K562 (cell line): ENCODE measurements around the gene GPX6. TPM values are rescaled to one million over a fixed set of nuclear protein-coding genes. Genes with fewer than 3 reads are reported as not detected.

Experiments
- ATAC-seq: fragments of 200-7000 bp; cut with Tn5 transposase; 3 replicates; pipeline ENCODE4 v1.9.1; 2020; ENCODE audit warnings: moderate library complexity
- BruUV-seq: library from RNA; stranded (reverse); fragments of 400-500 nt; replicated peaks from 2 replicates; lab custom pipeline; 2021; lab: Mats Ljungman, UMichigan
- CTCF ChIA-PET: fragments of 300-600 bp; formaldehyde crosslinking; extraction: SDS; loops from one replicate; lab custom pipeline; 2021; ENCODE audit warnings: low intra/inter-chr PET ratio; lab: Yijun Ruan, JAX
- POLR2A ChIA-PET: fragments of 300-600, 350-650 bp; sonication (Branson Sonifier 250); formaldehyde crosslinking; extraction: SDS; loops from one replicate; lab custom pipeline; 2021; ENCODE audit warnings: antibody characterized with exemption, inconsistent platforms; lab: Yijun Ruan, JAX
- DNase-seq, 4 experiments: peaks; one replicate each; pipeline versions ENCODE4 v3.0.0 to v3.0.0-alpha.2; 2011 to 2018; ENCODE audit warnings: low spot score in 3 of 4, mixed read lengths in 3 of 4; ENCODE audit errors: extremely low read depth in 1 of 4
- FAIRE-seq: peaks from 2 replicates; lab custom pipeline; 2011; peaks lifted over from hg19 to GRCh38; lab: Jason Lieb, UNC
- H2AFZ ChIP-seq: 2 replicates; pipeline ENCODE4 v1.6.0; 2011; ENCODE audit warnings: low read depth, low read length, control low read depth, inconsistent platforms
- H3K27ac ChIP-seq: fragments of 200-600 bp; 3 replicates; pipeline ENCODE4 v1.8.0; 2011; ENCODE audit warnings: low read depth, mild to moderate bottlenecking, control low read depth, inconsistent platforms, low read length, moderate library complexity, mixed read lengths; ENCODE audit errors: extremely low read depth
- H3K27me3 ChIP-seq, 2 experiments: fragments of 300-600 bp in 1 of 2; 2 replicates in 1 of 2; 3 replicates in 1 of 2; pipeline versions ENCODE4 v1.6.0 to v1.8.0; 2011; ENCODE audit warnings: inconsistent platforms in 2 of 2, low read length in 2 of 2, mild to moderate bottlenecking in 1 of 2, mixed read lengths in 1 of 2, moderate library complexity in 1 of 2; ENCODE audit not compliant: control insufficient read depth in 2 of 2, insufficient read depth in 2 of 2
- H3K36me3 ChIP-seq: fragments of 300-600 bp; 3 replicates; pipeline ENCODE4 v1.8.0; 2011; ENCODE audit warnings: mild to moderate bottlenecking, low read length, inconsistent platforms; ENCODE audit not compliant: control insufficient read depth, insufficient read depth
- H3K4me1 ChIP-seq, 2 experiments: fragments of 200-600 bp in 1 of 2; replicated peaks in 1 of 2; 2 replicates in 1 of 2; 3 replicates in 1 of 2; pipeline versions ENCODE4 v1.5.1 to v1.8.0; 2011; ENCODE audit warnings: inconsistent platforms in 2 of 2, low read length in 2 of 2, mild to moderate bottlenecking in 1 of 2, mixed read lengths in 1 of 2, moderate library complexity in 1 of 2; ENCODE audit not compliant: control insufficient read depth in 2 of 2, insufficient read depth in 2 of 2
- H3K4me2 ChIP-seq: 2 replicates; pipeline ENCODE4 v1.6.1; 2011; ENCODE audit warnings: low read length, control low read depth, inconsistent platforms, mixed read lengths; ENCODE audit not compliant: insufficient read depth
- H3K4me3 ChIP-seq: fragments of 200-600 bp; sonication (generic), shearing (Covaris generic); 2 replicates; pipeline ENCODE4 v1.5.1; 2016; ENCODE audit warnings: control low read depth, inconsistent platforms
- H3K79me2 ChIP-seq: fragments of 200-600 bp; 3 replicates; pipeline ENCODE4 v1.8.0; 2011; ENCODE audit warnings: low read length, inconsistent platforms; ENCODE audit not compliant: control insufficient read depth, insufficient read depth
- H3K9ac ChIP-seq, 2 experiments: 2 replicates each; pipeline versions ENCODE4 v1.6.0 to v1.6.1; 2011; ENCODE audit warnings: low read depth in 2 of 2, low read length in 2 of 2, control low read depth in 1 of 2, inconsistent platforms in 1 of 2, mild to moderate bottlenecking in 1 of 2, mixed read lengths in 1 of 2; ENCODE audit not compliant: insufficient read depth in 1 of 2
- H3K9me1 ChIP-seq: one replicate; pipeline ENCODE4 v1.6.0; 2011; ENCODE audit warnings: inconsistent platforms, mild to moderate bottlenecking, low read length, moderate library complexity; ENCODE audit not compliant: control insufficient read depth, insufficient read depth
- H3K9me3 ChIP-seq: replicated peaks from 2 replicates; pipeline ENCODE4 v1.5.1; 2011; ENCODE audit warnings: low read depth, low read length, inconsistent platforms; ENCODE audit not compliant: control insufficient read depth, insufficient read depth
- H4K20me1 ChIP-seq: replicated peaks from 2 replicates; pipeline ENCODE4 v1.6.1; 2011; ENCODE audit warnings: low read length, inconsistent platforms, mixed read lengths; ENCODE audit not compliant: control insufficient read depth, insufficient read depth
- ARNT ChIP-seq, 2 experiments: fragments of 450-650 bp; IDR thresholded peaks; 2 replicates each; pipeline ENCODE4 v1.6.1; 2016; ENCODE audit warnings: mild to moderate bottlenecking in 1 of 2
- ELF1 ChIP-seq: fragments of 200-800 bp; sonication (Bioruptor generic); IDR thresholded peaks from 2 replicates; pipeline ENCODE4 v1.6.1; 2016; ENCODE audit warnings: missing genetic modification characterization, missing compliant biosample characterization
- FOSL1 ChIP-seq: fragments of 200-800 bp; sonication (Bioruptor generic); conservative IDR thresholded peaks from 2 replicates; pipeline ENCODE4 v1.6.1; 2016; ENCODE audit warnings: missing genetic modification characterization, missing compliant biosample characterization
- MCM7 ChIP-seq, 2 experiments: fragments of 450-650 bp; IDR thresholded peaks; 2 replicates each; pipeline ENCODE4 v1.6.1; 2016 to 2018
- NRF1 ChIP-seq, 2 experiments: fragments of 450-650 bp; IDR thresholded peaks in 1 of 2; conservative IDR thresholded peaks in 1 of 2; 2 replicates each; pipeline ENCODE4 v1.6.1; 2014; ENCODE audit warnings: mild to moderate bottlenecking in 2 of 2
- SETDB1 ChIP-seq: IDR thresholded peaks from one replicate; pipeline ENCODE4 v1.6.1; 2012; ENCODE audit warnings: low read length, control low read depth, inconsistent platforms
- SRF ChIP-seq, 2 experiments: fragments of 250-450, 450-650 bp in 1 of 2; sonication (Bioruptor Pico) in 1 of 2; sonication (generic) in 1 of 2; formaldehyde crosslinking; IDR thresholded peaks; 2 replicates each; pipeline versions ENCODE4 v1.5.0 to v1.5.1; 2020 to 2022; ENCODE audit warnings: mild to moderate bottlenecking in 1 of 2, missing genetic modification reagents in 1 of 2
- ZKSCAN1 ChIP-seq: fragments of 150-350 bp; IDR thresholded peaks from 2 replicates; pipeline ENCODE4 v1.6.1; 2016; ENCODE audit warnings: low read depth, low read length
- ZNF766 ChIP-seq: fragments of 200-800 bp; sonication (Bioruptor generic); conservative IDR thresholded peaks from 2 replicates; pipeline ENCODE4 v1.6.1; 2016; ENCODE audit warnings: missing genetic modification characterization, missing compliant biosample characterization
- WGBS: fragments of 100-300 bp; shearing (Covaris generic); methylation state at CpG from one replicate; pipeline ENCODE4 v1.1.6; 2016; ENCODE audit warnings: low coverage, mixed read lengths; ENCODE audit not compliant: insufficient coverage; ENCODE audit errors: missing lambda C conversion rate; 5-methylcytosine and 5-hydroxymethylcytosine counted together
- in situ Hi-C: fragments of 300-500 bp; cut with MboI; formaldehyde crosslinking; loops from 4 replicates; pipeline ENCODE4 v1.15.0; 2018; ENCODE audit warnings: inconsistent platforms, mixed read lengths
- intact Hi-C: fragments of 100-400 bp; cut with micrococcal nuclease; formaldehyde crosslinking; loops from 2 replicates; pipeline ENCODE4 v1.14.2; 2022
- polyA plus RNA-seq, 8 experiments: library from polyadenylated mRNA; depleted of rRNA in 4 of 8; stranded (reverse) in 5 of 8; unstranded in 3 of 8; fragments of >200 nt; fragmentation: Nextera tagmentation in 2 of 8; fragmentation: Illumina TruSeq in 1 of 8; extraction: Ambion mirVana in 2 of 8; extraction: Trizol in 1 of 8; gene quantifications; 2 replicates each; pipeline versions ENCODE4 v1.2.1 to v1.2.3, GENCODE V29; 2011 to 2014; ENCODE audit warnings: inconsistent platforms in 1 of 8, missing spikeins in 1 of 8
- total RNA-seq, 7 experiments: library from RNA; depleted of rRNA in 6 of 7; stranded (reverse); fragments of >200 nt in 6 of 7; fragmentation: Illumina TruSeq in 2 of 7; extraction: Trizol in 2 of 7; gene quantifications; 2 replicates each; pipeline versions ENCODE4 v1.2.1 to v1.2.3, GENCODE V29; 2011 to 2021; ENCODE audit warnings: low replicate concordance in 1 of 7
- TF ChIP-seq, protein P1 (sequence below): sonication (generic); formaldehyde crosslinking; IDR thresholded peaks from 2 replicates; pipeline ENCODE4 v1.8.1; 2023; ENCODE audit warnings: mild to moderate bottlenecking, missing genetic modification reagents

Gene GPX6
- total and polyA plus RNA-seq, 9 of the 15 experiments (the other 6 are each of a cell fraction or from before 2014, with no cell fraction given) = not detected

DNA sequence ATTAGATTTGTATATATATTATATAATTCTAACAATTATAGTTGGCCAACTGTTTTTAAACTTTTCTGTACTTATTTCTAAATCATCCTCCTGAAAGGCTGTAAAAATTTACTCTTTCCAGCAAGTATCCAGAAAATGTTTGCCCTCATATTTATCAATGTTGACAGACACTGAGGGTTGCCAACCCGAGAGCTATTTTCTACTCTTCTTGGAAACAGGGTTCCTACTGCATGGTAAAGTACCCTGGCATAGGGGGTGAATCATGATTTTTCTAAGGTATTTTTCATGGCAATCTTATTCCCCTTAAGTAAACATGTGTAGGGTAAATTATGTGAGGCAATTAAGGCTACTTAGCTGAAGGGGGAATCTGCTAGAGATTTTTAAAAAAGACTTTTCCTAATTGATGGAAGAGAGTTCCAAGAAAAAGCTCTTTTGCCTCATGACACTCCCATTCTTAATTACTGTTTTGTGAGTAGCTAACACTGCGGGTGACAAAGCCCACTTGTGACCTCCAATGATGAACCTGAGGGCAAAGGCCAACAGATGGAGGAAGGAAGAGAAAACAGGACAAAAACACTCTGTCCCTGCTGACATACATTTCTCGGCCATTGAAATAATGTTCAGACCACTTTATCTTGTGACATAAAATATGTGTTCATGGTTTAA is 48.0 kb upstream of the GPX6 start (continued):
- TF ChIP-seq FOSL1 (tag) = no peak
- 0 out of 2 replicates have a peak, but pooled peaks have one; percentile 22 for TF ChIP-seq ZNF766 (CRISPR knock-in tag)
- TF ChIP-seq, protein P1, sequence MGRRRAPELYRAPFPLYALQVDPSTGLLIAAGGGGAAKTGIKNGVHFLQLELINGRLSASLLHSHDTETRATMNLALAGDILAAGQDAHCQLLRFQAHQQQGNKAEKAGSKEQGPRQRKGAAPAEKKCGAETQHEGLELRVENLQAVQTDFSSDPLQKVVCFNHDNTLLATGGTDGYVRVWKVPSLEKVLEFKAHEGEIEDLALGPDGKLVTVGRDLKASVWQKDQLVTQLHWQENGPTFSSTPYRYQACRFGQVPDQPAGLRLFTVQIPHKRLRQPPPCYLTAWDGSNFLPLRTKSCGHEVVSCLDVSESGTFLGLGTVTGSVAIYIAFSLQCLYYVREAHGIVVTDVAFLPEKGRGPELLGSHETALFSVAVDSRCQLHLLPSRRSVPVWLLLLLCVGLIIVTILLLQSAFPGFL (CRISPR knock-in tag) = no peak
- TF ChIP-seq MCM7 (IDR thresholded peaks at IDR 0.05) = no peak
- no peak for TF ChIP-seq SETDB1
- TF ChIP-seq ARNT (IDR thresholded peaks at IDR 0.05) = no peak
- TF ChIP-seq NRF1 (conservative IDR thresholded peaks at IDR 0.05 in 1 of 2, IDR thresholded peaks at IDR 0.05 in 1 of 2) = no peak
- TF ChIP-seq ZKSCAN1 = no peak

DNA sequence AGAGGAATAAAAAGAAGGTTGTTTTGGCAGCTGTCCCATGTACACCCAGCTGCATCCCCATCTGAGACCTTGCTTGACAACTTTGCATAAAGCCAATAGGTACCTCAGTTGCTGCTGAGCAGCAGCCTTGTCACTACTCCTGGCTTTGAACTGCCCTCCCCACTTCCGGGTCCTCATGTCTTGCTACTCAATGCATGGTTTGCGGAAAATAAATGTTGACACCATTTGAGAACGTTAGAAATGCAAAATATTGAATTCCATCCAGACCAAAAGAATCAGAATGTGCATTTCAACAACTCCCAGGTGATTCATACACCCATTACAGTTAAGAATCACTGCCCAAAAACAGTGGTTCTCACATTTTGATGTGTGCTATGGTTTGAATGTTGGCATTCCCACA is 43.0 kb upstream of the GPX6 start:
- in situ Hi-C loops = no loop called here
- ATAC-seq (no peak), DNase-seq (no peak), FAIRE-seq (no peak)
- Histone ChIP-seq H3K9me1 (no peaks in the 10 kb centered on the region), H3K79me2 (no peaks in the 10 kb centered on the region), H4K20me1 (no peaks in the 10 kb centered on the region), H3K4me1 (peaks cover 11 to 28% of the 10 kb centered on the region in 2 experiments), H3K27ac (no peak overlapping the region), H2AFZ (peak overlapping the region; percentile 15), H3K36me3 (no peaks in the 10 kb centered on the region), H3K9ac (no peak overlapping the region), H3K9me3 (no peaks in the 10 kb centered on the region), H3K4me3 (no peak overlapping the region), H3K27me3 (no peaks in the 10 kb centered on the region), H3K4me2 (no peak overlapping the region)
- ChIA-PET POLR2A (interaction anchor here (1.0 kb wide), 1 partner anchor 63 kb away, joined by 3 read pairs; no protein-coding TSS in a partner anchor), CTCF (no interaction called here)
- no TSS peak for BruUV-seq
- intact Hi-C loops = no loop called here
- 56% methylated on average over 3 of the region's 3 CpGs for WGBS
- TF ChIP-seq ELF1 (tag) = peak; percentile 47
- TF ChIP-seq SRF (CRISPR knock-in tag; IDR thresholded peaks at IDR 0.05) = no peak
